Mononuclear cell (primary cell): ENCODE measurements around the gene DCLK2. TPM values are rescaled to one million over a fixed set of nuclear protein-coding genes. Genes with fewer than 3 reads are reported as not detected.

Experiments used
- H3K27me3 ChIP-seq: 2 replicates; pipeline ENCODE4 v1.6.0; 2011; ENCODE audit warnings: low read length, control low read depth; ENCODE audit not compliant: insufficient read depth
- H3K4me1 ChIP-seq: 2 replicates; pipeline ENCODE4 v1.5.1; 2011; ENCODE audit warnings: mild to moderate bottlenecking, low read length, control low read depth; ENCODE audit not compliant: insufficient read depth
- H3K4me3 ChIP-seq: 2 replicates; pipeline ENCODE4 v1.5.1; 2011; ENCODE audit warnings: mild to moderate bottlenecking, low read length, moderate library complexity
- H3K9me3 ChIP-seq: 2 replicates; pipeline ENCODE4 v1.5.1; 2011; ENCODE audit warnings: low read depth, mild to moderate bottlenecking, control low read depth, low read length
- total RNA-seq: library from RNA; depleted of rRNA; stranded (reverse); fragments of >200 nt; gene quantifications from one replicate; pipeline ENCODE4 v1.2.3, GENCODE V29; 2012

DCLK2 gene
- total RNA-seq, 1 donor: 0.31 TPM

DNA sequence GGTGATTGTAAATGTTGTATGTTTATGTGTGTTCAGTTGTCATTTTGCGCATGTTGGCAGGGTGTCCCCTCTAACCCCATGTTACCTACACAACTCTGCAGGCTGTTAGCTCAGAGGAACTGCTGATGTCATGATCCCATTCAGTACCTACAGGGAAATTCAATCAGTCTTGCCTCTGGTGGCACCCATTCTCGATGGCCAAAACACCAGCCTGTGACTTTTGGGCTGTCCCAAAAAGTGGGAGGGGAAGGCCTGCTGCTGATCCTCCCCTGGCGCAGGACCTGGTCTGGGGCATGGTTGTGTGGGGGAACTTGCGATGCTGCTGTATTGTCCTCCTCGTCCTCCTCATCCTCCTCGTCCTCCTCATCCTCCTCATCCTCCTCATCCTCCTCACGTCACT, 174.5 kb downstream of the DCLK2 start:
- H3K4me1 ChIP-seq: no peaks in the 10 kb centered on the region
- no peak overlapping the region for H3K4me3 ChIP-seq
- H3K9me3 ChIP-seq: no peaks in the 10 kb centered on the region
- H3K27me3 ChIP-seq: no peaks in the 10 kb centered on the region

DNA sequence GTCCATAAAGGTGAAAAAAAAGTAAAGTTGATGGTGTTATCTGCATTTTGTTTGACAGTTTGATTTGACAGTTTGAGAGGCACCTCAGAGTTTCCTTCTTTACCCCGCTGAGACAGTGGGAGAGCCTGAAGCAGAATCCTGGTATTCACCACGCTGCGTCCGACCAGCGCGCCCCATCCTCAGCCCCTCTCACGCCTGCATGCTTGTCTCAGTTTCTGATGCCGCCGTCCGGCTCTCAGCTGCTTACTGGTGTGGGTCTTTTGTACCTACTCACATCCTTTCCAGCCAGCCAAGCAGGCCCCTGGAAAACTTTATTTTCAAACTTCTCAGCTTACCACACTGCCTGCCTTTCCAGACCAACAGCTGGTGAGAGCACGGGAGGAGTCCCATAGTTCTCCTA, 175.2 kb downstream of the DCLK2 start:
- no peaks in the 10 kb centered on the region for H3K4me1 ChIP-seq
- H3K27me3 ChIP-seq: no peaks in the 10 kb centered on the region
- H3K9me3 ChIP-seq: no peaks in the 10 kb centered on the region
- no peak overlapping the region for H3K4me3 ChIP-seq

DNA sequence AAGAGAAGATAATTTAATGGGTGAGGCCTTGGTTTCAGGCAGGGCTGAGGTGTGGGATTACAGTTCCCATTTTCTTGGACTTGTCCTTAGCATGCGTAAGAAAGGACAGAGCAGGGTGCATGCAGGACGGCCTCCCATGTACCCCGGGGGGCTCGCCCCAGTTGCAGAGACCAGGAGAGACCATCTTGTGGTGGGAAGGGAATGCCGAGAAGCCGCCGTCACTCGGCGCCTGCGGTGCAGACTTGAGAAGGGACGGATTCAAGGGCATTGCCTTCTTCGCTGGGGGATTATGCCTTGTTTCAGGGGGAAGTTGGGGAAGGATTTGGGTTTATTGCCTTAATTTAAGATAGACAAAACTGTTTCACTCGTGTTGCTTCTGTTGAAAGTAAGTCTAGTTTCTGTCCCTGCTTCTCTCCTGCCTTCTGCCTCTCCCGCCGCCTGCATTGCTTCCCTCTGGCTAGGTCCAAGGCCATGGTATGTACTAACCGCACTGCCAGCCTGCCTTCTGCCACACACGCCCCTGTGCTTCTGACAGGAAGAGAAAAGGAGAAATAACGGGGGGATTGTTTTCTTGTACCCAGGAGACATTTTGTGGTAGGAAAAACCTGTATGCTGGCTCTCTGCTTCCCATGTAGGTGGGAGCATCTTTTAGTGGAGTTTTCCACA, 175.9 kb downstream of the DCLK2 start:
- no peak overlapping the region for H3K4me3 ChIP-seq
- H3K27me3 ChIP-seq: no peaks in the 10 kb centered on the region
- no peaks in the 10 kb centered on the region for H3K9me3 ChIP-seq
- H3K4me1 ChIP-seq: no peaks in the 10 kb centered on the region

DNA sequence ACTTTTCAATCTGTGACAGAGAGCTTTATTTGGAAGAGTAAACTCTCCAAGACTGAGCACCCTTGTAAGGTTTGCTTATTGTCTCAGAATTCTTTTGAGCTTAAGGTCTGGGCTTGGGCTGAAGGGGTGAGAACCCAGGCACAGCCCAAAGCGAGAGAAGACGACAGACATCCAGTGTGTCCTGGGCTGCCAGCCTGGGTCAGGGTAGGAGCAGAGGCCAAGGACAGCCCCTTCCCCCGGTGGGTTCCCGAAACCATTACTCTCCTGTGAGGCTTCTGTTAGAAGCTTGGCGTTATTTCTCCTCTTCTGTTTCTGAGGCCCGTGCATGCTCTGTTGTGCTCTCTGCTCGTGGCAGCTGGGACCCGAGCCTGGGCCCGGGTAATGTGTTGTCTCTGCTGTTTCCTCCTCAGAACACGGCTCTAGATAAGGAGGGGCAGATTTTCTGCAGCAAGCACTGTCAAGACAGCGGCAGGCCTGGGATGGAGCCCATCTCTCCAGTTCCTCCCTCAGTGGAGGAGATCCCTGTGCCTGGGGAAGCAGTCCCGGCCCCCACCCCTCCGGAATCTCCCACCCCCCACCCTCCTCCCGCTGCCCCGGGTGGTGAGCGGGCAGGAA, 177.5 kb downstream of the DCLK2 start:
- Histone ChIP-seq H3K4me1 (no peaks in the 10 kb centered on the region), H3K9me3 (no peaks in the 10 kb centered on the region), H3K27me3 (no peaks in the 10 kb centered on the region), H3K4me3 (no peak overlapping the region)

DNA sequence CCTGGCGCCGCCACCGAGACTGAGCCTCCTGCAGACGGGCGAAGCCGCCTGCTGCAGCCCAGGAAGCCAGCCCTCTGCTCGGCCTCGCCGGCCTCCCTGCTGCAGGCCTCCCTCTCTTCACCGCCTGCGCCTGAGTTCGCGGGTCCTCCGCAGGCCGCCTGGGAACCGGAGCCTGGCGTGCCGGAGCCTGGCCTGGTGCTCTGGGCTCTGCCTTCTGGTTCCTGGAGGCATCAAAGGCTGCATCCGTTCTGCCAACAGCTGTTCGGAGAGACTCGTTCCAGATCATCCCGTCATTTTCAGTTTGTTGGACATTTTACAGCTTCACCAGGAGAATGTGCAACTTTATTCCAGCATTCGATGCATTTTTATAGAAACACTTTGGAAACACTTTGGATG, 178.0 kb downstream of the DCLK2 start:
- H3K9me3 ChIP-seq: no peaks in the 10 kb centered on the region
- no peaks in the 10 kb centered on the region for H3K4me1 ChIP-seq
- H3K4me3 ChIP-seq: no peak overlapping the region
- no peaks in the 10 kb centered on the region for H3K27me3 ChIP-seq

DNA sequence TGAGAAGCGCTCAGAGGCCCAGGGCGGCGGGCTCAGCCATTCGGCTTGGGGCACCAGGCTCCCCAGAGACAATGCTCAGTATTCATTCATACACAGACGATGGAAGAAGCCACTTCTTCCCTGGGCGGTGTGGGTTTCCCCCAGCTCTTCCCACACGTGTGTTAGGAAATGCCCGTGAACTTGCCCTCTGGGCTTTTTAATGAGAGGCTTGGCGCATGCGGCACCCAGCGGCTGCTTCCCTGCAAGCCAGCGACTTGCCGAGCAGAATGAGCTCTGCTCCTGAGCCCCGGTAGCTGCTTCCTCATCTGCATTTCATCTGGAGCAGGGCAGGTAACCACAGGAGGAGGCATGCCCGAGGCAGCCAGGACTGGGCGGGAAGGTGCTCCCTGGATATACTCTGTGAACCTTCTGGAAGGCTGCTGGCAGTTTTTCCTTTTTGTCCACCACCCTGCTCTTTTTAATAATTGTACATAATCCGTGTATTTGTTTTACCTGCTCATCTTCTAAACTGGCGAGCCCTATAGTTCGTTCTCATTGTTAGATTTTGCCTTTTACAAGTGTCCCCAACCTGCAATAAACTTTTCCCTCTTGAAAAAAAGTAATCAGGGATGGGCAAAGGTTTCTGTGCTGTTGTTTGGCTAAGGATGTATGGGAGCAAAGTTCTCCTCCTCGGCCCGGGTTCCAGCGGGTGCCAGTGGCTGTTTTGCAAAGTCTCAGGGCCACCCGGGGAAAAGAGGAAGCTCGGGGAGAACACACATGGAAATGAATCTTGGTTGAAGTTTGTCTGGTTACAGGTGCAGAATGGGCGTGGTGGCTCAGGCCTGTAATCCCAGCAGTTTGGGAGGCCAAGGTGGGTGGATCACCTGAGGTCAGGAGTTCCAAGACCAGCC, 178.8 kb downstream of the DCLK2 start:
- Histone ChIP-seq H3K9me3 (no peaks in the 10 kb centered on the region), H3K4me3 (no peak overlapping the region), H3K4me1 (no peaks in the 10 kb centered on the region), H3K27me3 (no peaks in the 10 kb centered on the region)

DNA sequence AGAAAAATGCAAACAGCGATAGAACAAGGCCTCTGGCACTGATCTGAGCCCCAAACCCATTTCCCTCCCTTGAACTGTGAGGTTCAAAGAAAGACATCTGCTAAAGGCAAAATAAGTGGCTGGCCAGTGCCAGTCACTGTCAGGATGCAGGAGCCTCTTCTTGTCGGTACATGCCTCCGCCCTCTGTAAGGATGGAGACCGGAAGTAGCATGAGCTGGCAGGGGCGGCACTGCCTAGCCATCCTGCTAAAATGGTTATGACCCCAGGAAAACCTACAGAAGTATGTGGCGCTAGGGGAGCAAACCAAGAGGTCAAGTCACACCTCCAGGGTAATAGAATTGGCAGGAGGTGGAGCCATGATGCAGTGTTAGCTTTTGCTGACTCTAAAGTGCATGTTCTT, 180.3 kb downstream of the DCLK2 start:
- H3K4me1 ChIP-seq: no peaks in the 10 kb centered on the region
- no peak overlapping the region for H3K4me3 ChIP-seq
- H3K9me3 ChIP-seq: no peaks in the 10 kb centered on the region
- H3K27me3 ChIP-seq: no peaks in the 10 kb centered on the region

DNA sequence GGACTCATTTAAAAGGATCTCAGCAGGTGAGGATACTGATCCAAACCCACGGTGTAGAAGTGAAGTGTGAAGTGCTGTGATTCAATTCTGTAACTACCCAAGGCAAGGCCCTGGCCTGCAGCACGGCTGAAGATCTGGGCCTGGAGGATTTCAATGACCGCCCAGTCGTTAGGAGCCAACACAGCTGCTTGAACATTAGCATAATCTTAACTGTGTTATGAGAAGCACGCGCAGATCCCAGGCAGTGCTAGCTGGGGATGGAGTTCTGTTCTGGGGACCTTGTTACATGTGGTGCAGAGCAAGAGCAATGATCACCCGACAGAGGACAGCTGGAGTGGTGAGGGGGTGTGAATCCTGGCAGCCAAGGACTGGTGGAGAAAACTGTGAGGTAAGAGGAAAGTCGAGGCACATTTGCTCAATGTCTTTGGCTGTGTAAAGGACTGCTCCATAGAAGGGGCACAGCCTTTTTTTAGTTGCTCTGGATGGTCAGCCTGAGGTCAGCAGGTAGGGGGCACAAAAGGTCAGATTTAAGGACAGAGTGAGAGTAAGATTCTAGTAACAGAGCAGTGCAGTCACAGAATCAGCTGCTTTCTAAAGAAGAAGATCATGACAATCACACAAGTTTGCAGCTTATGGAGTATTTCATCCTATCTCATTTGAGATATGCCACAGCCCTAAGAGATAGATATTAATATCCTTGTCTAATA, 181.8 kb downstream of the DCLK2 start:
- Histone ChIP-seq H3K4me1 (no peaks in the 10 kb centered on the region), H3K9me3 (no peaks in the 10 kb centered on the region), H3K4me3 (no peak overlapping the region), H3K27me3 (no peaks in the 10 kb centered on the region)

DNA sequence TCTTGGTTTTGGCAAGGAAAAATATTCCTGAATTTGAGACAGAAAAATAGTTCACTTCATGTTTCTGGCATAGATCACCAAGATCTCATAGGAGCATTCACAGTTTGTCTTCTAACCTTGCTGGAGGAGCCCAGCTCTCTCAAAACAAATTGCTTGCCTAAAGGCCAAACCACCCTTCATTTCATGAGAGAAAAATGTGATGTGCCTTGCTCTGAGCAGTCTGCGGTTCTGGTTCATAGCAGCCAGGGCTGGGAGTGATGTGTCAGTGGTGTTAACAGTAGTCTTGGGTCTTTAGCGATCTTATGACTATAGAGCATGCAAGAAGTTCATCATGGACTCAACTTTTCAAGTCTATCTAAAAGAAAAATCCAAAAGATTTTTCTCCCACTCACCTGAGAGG, 183.3 kb downstream of the DCLK2 start:
- no peaks in the 10 kb centered on the region for H3K9me3 ChIP-seq
- no peaks in the 10 kb centered on the region for H3K27me3 ChIP-seq
- no peak overlapping the region for H3K4me3 ChIP-seq
- H3K4me1 ChIP-seq: no peaks in the 10 kb centered on the region

DNA sequence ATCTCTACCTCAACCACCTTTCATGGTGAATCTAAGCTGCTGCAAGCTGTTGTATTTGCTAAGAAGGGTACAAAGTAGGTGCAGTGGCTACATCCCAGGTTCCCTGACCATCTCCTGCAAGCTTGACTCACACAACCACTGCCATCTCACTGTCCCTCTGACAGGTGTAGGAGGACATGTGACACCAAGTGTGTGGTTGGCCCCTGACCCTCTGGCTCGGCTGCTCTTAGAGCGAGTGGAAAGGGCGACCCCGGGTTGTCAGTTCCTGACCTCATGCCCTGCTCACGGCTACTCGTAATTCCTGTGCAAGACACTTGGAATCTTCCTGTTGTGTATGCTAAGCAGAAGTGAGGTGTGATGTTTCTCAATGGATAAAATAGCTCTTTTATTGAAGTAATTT, 184.4 kb downstream of the DCLK2 start:
- H3K4me3 ChIP-seq: no peak overlapping the region
- no peaks in the 10 kb centered on the region for H3K27me3 ChIP-seq
- H3K9me3 ChIP-seq: no peaks in the 10 kb centered on the region
- no peaks in the 10 kb centered on the region for H3K4me1 ChIP-seq

DNA sequence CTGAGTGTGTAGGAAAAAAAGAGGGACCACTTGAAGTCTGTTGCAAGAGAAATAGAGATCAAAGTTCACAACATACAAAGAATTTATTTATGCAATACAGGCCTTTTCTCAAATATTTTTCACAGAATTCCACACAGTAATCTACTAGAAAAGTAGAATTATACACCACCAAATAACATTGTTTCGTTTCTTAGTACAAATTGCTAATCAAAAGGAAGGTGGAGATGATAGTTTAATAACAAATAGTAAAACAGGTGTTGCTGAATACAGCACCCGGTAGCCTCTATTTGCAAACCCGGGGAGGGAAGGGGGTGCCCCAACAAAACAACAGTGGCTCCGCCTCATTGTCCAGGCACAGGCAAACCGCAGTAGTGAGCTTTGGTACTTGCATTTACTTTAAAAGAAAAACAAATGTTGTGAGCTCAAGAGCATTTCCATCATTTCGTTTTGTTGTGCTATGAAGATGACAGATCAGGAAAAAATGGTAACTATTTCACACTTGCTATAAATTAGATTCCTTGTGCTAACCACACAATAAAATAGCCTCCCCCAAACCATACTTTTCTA, 186.4 kb downstream of the DCLK2 start:
- H3K4me1 ChIP-seq: no peaks in the 10 kb centered on the region
- H3K4me3 ChIP-seq: no peak overlapping the region
- H3K9me3 ChIP-seq: no peaks in the 10 kb centered on the region
- no peaks in the 10 kb centered on the region for H3K27me3 ChIP-seq

DNA sequence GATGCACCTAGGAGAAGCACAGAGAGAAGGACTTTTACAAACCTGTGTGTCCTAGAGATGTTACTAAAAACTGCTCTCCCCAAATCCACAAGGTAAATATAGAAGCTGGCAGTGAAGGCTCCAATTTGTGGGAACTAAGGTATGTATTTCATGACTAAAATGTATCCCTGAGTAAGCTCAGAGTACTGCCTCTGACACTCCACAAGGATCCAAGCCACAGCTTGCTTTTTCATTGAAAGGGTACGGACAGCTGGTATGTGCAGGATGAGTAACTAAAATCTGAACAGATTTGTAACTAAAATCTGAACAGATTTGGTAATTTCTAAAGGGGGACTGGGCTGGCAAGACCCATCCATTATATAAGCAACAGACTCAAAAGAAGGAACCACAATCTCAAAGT, 187.6 kb downstream of the DCLK2 start:
- no peaks in the 10 kb centered on the region for H3K4me1 ChIP-seq
- H3K9me3 ChIP-seq: no peaks in the 10 kb centered on the region
- no peaks in the 10 kb centered on the region for H3K27me3 ChIP-seq
- H3K4me3 ChIP-seq: no peak overlapping the region

DNA sequence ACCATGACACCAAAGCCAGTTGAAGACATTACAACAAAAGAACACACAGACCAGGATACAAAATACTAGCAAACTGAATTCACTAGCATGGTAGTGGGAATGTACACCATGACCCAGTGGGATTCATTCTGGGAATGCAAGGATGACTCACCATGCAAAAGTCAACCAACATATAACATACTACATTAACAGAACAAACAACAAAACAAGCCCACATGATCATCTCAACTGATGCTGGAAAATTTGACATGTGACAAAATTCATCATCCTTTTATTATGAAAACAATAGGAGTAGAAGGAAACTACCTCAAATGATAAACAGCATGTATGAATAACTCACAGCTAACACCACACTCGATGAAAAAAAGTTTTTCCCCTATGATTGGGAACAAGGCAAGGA, 190.2 kb downstream of the DCLK2 start:
- Histone ChIP-seq H3K4me3 (no peak overlapping the region), H3K27me3 (no peaks in the 10 kb centered on the region), H3K9me3 (no peaks in the 10 kb centered on the region)

DNA sequence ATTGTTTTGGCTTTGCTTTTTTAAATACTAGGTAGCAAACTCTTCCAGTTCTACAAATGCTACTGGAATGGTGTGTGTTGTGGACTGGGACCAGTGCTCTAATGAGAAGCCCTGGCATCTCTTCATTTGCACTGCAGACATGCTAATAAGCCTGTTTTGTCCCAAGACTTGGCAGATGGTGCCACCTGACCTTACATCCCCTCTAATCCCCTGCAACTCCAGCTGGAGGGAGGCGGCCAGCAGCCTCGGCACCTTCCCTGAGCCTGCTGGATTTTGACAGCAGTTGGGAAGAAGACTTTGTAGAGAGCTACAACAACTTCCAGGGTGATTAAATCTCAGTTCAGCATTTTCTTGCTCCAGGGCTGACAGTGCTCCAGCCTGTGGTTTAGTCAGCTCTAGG, 200.0 kb downstream of the DCLK2 start:
- Histone ChIP-seq H3K9me3 (no peaks in the 10 kb centered on the region), H3K27me3 (no peaks in the 10 kb centered on the region)

More for the DNA sequence above, 190.2 kb downstream of the DCLK2 start:
- H3K4me1 ChIP-seq: no peaks in the 10 kb centered on the region

More for the DNA sequence above, 200.0 kb downstream of the DCLK2 start:
- H3K4me3 ChIP-seq: no peak overlapping the region
- H3K4me1 ChIP-seq: no peaks in the 10 kb centered on the region
